SJSA1 (cell line): ENCODE measurements around the gene SEMA3E. TPM values are rescaled to one million over a fixed set of nuclear protein-coding genes. Genes with fewer than 3 reads are reported as not detected.

Experiments used
- DNase-seq, 2 experiments: peaks; one replicate each; pipeline ENCODE4 v3.0.0-alpha.2; 2015 to 2020; ENCODE audit warnings: low spot score in 2 of 2, low read depth in 1 of 2
- H3K27ac ChIP-seq: fragments of 250-450 bp; sonication (Bioruptor Pico); 2 replicates; pipeline ENCODE4 v1.5.1; 2020; ENCODE audit warnings: mild to moderate bottlenecking, moderate library complexity
- H3K27me3 ChIP-seq: fragments of 250-450 bp; sonication (Bioruptor Pico); replicated peaks from 2 replicates; pipeline ENCODE4 v1.5.1; 2020; ENCODE audit warnings: mild to moderate bottlenecking, moderate library complexity
- H3K36me3 ChIP-seq: fragments of 250-450 bp; sonication (Bioruptor Pico); 2 replicates; pipeline ENCODE4 v1.5.1; 2020; ENCODE audit warnings: mild to moderate bottlenecking
- H3K4me1 ChIP-seq: fragments of 250-450 bp; sonication (Bioruptor Pico); replicated peaks from 2 replicates; pipeline ENCODE4 v1.6.1; 2021; ENCODE audit warnings: mild to moderate bottlenecking
- H3K4me3 ChIP-seq: fragments of 250-450 bp; sonication (Bioruptor Pico); 2 replicates; pipeline ENCODE4 v1.5.1; 2020; ENCODE audit warnings: mild to moderate bottlenecking
- H3K9me3 ChIP-seq: fragments of 250-450 bp; sonication (Bioruptor Pico); replicated peaks from 2 replicates; pipeline ENCODE4 v1.5.1; 2020; ENCODE audit warnings: mild to moderate bottlenecking
- total RNA-seq: library from RNA; depleted of rRNA; stranded (reverse); fragments of >200 nt; shearing (Covaris generic); gene quantifications from 2 replicates; pipeline ENCODE4 v1.2.3, GENCODE V29; 2014

Gene SEMA3E
- total RNA-seq, 1 experiment from 2014 or later = 0.18 TPM

DNA sequence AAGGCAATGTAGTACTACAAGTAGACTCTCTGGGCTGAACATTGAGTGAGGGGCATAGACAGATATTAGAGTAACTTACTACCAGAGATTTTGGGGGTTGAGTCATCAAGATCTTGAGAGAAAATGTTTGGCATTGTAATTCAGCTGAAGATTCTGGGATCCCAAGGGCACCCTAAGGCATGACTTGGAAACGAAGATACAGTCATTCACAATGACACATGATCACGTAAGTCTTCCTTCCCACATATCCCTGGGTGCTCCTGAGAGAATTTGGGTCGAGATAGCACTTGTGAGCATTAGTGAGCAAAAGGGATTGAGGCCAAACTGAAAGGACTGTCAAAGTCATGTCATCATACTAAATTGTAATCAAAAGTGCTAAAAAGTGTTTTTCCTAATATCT lies 293.8 kb downstream of the SEMA3E start:
- DNase-seq = no peak

DNA sequence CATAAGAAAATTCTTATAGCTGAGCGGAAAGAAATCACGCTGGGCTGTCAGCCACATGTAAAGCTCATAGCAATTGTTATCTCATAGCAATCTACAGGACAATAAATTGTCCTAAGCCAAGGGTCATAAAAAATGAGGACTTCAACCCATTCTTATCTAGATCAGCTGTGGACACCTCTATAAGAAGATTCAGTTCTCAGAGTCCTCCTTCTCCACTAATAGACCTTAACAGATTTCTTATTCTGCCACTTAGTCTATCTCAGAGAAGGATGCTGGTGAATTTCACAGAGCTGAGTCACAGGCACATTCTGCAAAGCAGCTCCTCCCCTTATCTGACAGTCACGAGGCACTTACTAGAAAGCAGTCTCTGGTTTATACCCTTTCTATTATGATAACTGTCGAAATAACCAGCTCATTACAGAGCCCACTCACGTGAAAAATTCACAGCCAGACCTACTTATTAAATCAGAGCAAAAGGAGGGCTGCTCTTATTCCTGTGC lies 300.9 kb downstream of the SEMA3E start:
- Histone ChIP-seq H3K36me3 (no peaks in the 10 kb centered on the region), H3K4me3 (no peak overlapping the region), H3K27ac (no peak overlapping the region), H3K27me3 (no peaks in the 10 kb centered on the region), H3K9me3 (no peaks in the 10 kb centered on the region), H3K4me1 (no peaks in the 10 kb centered on the region)
- no peak for DNase-seq

More for the DNA sequence above, 293.8 kb downstream of the SEMA3E start:
- Histone ChIP-seq H3K27me3 (peaks cover 3% of the 10 kb centered on the region; the same call in 1 of the 2 replicates), H3K4me1 (no peaks in the 10 kb centered on the region), H3K4me3 (no peak overlapping the region), H3K9me3 (no peaks in the 10 kb centered on the region), H3K27ac (no peak overlapping the region), H3K36me3 (no peaks in the 10 kb centered on the region)

DNA sequence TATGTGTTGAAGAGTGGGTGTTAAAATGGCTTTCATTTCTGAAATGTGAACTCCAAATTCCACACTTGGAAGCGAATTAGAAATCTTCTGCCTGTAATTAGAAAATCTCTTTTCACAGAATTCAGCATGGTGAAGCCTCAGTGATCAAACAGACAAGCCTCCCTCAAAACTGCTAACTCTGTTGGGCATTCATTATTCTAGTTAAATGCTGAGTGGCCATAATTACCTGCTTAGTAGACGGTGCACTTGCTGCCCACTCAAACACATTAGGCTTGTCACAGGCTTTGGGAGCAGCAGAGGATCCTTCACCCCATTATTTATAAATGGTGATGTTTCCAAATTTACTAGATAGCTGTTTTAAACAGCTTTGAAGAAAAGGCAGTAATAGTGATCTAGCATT lies 309.0 kb downstream of the SEMA3E start:
- Histone ChIP-seq H3K36me3 (no peaks in the 10 kb centered on the region), H3K27ac (no peak overlapping the region), H3K27me3 (peaks cover 10% of the 10 kb centered on the region), H3K4me3 (no peak overlapping the region), H3K9me3 (no peaks in the 10 kb centered on the region), H3K4me1 (no peaks in the 10 kb centered on the region)
- no peak for DNase-seq

DNA sequence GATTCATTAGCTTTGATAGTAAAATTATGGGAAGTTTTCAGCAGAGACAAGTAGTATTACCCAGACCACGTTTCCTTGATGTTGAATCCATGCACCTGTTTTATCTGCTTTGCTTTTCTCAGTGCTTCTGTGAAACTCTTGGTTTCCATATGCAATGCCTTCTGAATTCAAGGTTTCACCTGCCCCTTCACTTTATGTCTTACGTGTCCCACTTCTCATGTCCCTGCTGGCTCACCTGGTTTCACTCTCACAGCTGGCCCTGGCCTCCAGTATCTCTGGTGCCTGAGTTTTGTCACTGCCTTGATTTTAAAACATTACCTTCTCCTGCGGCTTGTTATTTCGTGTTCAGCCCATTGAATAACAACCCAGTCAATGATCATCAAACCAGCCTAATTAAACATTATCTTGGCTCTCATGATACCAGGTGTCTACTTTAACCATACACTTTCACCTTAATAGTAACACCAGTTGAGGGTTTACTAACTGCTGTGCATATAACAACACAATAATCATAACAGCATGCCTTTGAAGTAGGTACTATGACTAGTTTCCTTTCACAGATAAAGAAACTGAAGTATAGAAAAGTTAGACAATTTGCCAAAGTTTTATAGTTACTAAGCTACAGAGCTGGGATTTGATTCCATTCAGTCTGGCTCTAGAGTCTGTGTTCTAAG lies 310.5 kb downstream of the SEMA3E start:
- Histone ChIP-seq H3K4me3 (no peak overlapping the region), H3K36me3 (no peaks in the 10 kb centered on the region), H3K27ac (no peak overlapping the region), H3K27me3 (peaks cover 10% of the 10 kb centered on the region), H3K4me1 (no peaks in the 10 kb centered on the region), H3K9me3 (no peaks in the 10 kb centered on the region)
- no peak for DNase-seq

DNA sequence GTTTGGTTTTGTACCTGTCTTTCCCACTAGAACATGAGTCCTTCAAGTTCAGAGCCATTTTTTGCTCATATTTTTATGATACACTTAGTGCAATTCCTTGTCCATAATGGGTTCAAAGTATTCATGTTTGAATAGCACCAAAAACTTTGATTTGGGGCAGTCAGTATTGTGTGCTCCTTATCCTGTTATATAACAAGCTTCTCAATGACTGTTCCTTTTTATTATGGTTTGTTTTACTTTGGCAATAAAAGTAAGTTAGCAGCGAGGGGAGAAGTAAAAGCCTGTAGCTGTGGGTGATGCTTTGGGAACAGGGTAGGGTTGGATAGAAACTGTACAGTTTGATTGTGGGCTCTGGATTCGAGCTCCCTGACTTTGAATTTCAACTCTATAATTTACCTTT lies 311.9 kb downstream of the SEMA3E start:
- H3K27me3 ChIP-seq = peaks cover 10% of the 10 kb centered on the region
- DNase-seq = no peak
- H3K27ac ChIP-seq = no peak overlapping the region
- H3K36me3 ChIP-seq = no peaks in the 10 kb centered on the region
- H3K4me3 ChIP-seq = no peak overlapping the region
- H3K9me3 ChIP-seq = no peaks in the 10 kb centered on the region
- no peaks in the 10 kb centered on the region for H3K4me1 ChIP-seq

DNA sequence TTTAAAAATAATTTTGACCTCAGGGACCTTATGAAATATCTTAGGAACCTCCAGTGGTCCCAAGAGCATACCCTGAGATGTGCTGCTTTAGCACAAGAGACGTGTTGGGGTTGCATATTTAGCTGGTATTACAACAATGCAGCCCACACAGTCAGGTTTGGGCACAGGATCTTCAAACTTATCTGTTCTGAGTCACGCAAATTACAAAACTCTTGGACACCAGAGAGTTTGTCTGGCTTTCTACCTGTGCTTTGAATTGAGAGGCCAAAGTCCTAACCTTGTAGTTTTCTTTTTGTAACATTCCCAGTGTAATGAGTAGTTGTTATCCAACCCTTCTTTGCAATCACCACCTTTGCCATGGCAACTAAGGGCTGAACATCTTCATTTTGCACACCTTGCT lies 322.7 kb downstream of the SEMA3E start:
- no peak for DNase-seq

DNA sequence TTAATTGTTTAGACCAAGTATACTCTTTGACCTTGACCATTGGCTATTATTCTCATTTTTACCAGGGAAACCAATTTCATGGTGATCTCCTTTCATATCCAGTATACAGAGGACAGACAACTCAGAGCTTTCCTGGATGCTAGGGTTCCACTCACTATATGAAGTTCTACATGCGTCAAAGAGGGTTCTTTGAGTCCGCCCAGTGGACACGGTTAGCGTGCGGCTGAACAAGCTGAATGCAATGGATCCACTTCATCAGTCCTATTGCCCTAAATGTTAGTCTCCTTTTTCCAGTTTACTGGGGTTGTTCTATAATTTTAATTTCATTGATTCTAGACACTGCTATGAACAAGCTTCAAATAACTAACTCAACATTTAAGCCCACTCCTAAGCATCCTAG lies 323.9 kb downstream of the SEMA3E start:
- H3K4me3 ChIP-seq = no peak overlapping the region
- no peaks in the 10 kb centered on the region for H3K9me3 ChIP-seq
- DNase-seq = no peak
- no peak overlapping the region for H3K27ac ChIP-seq
- no peaks in the 10 kb centered on the region for H3K36me3 ChIP-seq
- no peaks in the 10 kb centered on the region for H3K4me1 ChIP-seq
- no peaks in the 10 kb centered on the region for H3K27me3 ChIP-seq

More for the DNA sequence above, 322.7 kb downstream of the SEMA3E start:
- no peaks in the 10 kb centered on the region for H3K4me1 ChIP-seq
- no peak overlapping the region for H3K4me3 ChIP-seq
- H3K36me3 ChIP-seq = no peaks in the 10 kb centered on the region
- no peaks in the 10 kb centered on the region for H3K27me3 ChIP-seq
- H3K9me3 ChIP-seq = no peaks in the 10 kb centered on the region
- no peak overlapping the region for H3K27ac ChIP-seq

DNA sequence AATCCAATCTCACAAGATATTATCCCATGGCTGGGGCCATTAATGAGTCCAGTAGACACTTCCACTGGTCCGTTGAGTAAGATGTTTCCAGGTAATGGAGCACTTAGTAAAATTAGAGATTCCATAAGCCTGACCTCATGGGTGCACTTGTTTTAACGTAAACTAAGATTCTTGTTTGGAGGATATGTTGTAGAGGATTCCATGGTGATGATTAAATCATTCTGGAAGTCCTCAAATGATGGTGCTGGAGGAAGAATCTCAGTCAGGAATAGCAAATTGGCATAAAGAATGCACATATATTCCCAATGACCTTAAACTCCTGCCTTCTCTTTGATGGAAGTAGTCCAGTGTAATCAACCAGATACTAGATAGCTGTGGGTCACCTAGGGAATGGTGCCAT lies 324.3 kb downstream of the SEMA3E start:
- DNase-seq = no peak
- Histone ChIP-seq H3K27ac (no peak overlapping the region), H3K9me3 (no peaks in the 10 kb centered on the region), H3K27me3 (no peaks in the 10 kb centered on the region), H3K4me1 (no peaks in the 10 kb centered on the region), H3K36me3 (no peaks in the 10 kb centered on the region), H3K4me3 (no peak overlapping the region)

DNA sequence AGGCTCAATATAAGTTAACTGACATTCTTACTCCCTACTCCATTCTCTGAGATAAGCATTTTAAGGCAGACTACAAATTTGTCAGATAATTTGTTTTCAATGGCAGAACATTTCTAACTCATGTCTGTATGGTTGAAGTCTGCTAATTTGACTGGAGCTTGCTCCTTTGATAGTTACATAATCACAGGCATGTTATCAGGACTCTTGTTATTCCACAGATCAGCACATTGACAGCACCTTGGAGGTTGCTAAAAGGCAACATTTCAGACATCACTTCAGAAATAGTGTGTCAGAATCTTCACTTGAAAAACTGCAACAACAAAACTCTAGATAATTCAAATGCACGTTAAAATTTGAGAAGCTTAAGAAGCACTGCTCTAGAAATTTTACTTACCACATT lies 327.9 kb downstream of the SEMA3E start:
- H3K4me1 ChIP-seq = no peaks in the 10 kb centered on the region
- no peaks in the 10 kb centered on the region for H3K9me3 ChIP-seq
- DNase-seq = no peak
- H3K27me3 ChIP-seq = 0 out of 2 replicates have a peak, but pooled peaks cover 5% of the 10 kb centered on the region
- H3K4me3 ChIP-seq = no peak overlapping the region
- no peaks in the 10 kb centered on the region for H3K36me3 ChIP-seq
- no peak overlapping the region for H3K27ac ChIP-seq

DNA sequence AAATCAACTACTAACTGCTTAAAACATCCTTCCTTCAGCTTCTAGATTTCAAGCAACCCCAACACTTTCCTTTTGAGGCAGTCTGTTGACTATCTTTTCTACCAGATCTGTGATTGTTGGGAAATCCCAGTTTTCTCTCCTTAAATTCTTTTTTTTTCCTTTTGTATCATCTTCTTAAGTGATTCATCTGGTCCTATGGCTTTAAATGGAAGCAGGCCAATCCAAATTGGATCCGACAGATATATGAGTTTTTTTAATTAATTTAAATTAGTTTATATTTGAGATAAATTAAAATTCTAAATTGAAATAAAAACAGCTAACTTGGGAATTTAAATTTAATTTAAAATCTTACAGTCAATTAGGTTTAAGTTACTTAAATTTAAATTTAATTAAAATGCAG lies 335.0 kb downstream of the SEMA3E start:
- H3K4me3 ChIP-seq = no peak overlapping the region
- no peaks in the 10 kb centered on the region for H3K4me1 ChIP-seq
- H3K27ac ChIP-seq = no peak overlapping the region
- DNase-seq = no peak
- no peaks in the 10 kb centered on the region for H3K9me3 ChIP-seq
- no peaks in the 10 kb centered on the region for H3K36me3 ChIP-seq
- 0 out of 2 replicates have a peak, but pooled peaks cover 5% of the 10 kb centered on the region for H3K27me3 ChIP-seq
